ENCODE data around the gene NGEF.

Gene NGEF

DNA sequence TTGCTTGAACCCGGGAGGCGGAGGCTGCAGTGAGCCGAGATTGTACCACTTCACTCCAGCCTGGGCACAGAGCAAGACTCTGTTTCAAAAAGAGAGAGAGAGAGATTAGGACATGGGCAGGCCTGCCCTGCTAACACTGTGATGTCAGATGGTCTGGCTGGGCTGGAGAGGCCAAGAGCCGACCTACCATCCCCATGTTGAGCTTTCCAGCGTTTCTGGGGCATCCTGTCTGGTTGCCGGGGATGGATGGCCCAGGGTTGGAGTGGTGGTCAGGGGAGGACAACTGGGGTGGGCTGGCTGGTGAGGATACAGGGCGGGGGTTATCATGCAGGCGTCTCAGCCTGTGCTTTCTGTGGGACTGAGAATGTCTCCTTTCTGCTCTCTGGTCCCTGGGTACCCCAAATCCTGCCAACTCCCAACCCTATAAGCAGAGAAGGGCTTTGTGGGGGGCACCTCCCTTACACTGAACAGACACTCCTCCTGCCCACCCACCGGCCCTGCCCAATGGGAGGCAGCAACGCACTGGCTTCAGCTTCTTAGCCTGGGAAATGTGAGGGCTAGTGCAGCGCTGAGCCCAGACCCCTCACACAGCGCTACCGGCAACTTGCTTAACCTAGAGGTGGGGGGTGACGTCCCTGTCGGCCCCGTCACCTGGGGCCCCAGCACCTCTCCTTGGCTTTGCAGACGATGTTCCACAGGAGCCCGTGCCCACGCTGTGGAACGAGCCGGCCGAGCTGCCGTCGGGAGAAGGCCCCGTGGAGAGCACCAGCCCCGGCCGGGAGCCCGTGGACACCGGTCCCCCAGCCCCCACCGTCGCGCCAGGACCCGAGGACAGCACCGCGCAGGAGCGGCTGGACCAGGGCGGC is 137.6 kb downstream of the NGEF start:
- peak overlapping the region; percentile 32 for H3K4me3 ChIP-seq (ENCODE audit: low read length)
- no peak for DNase-seq (ENCODE audit: low read depth)
- TF ChIP-seq, protein P1, sequence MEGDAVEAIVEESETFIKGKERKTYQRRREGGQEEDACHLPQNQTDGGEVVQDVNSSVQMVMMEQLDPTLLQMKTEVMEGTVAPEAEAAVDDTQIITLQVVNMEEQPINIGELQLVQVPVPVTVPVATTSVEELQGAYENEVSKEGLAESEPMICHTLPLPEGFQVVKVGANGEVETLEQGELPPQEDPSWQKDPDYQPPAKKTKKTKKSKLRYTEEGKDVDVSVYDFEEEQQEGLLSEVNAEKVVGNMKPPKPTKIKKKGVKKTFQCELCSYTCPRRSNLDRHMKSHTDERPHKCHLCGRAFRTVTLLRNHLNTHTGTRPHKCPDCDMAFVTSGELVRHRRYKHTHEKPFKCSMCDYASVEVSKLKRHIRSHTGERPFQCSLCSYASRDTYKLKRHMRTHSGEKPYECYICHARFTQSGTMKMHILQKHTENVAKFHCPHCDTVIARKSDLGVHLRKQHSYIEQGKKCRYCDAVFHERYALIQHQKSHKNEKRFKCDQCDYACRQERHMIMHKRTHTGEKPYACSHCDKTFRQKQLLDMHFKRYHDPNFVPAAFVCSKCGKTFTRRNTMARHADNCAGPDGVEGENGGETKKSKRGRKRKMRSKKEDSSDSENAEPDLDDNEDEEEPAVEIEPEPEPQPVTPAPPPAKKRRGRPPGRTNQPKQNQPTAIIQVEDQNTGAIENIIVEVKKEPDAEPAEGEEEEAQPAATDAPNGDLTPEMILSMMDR (IDR thresholded peaks at IDR 0.05; ENCODE audit: insufficient read depth, low read depth, low read length, missing control alignments), result peak; percentile 6

GRCh38 chr2:232874677-232875223 is 138.3 kb downstream of the NGEF start:
- H3K4me3 ChIP-seq (ENCODE audit: low read length), result no peak overlapping the region
- DNase-seq (ENCODE audit: low read depth), result no peak
- TF ChIP-seq, protein P1 (IDR thresholded peaks at IDR 0.05; ENCODE audit: insufficient read depth, low read depth, low read length, missing control alignments), result no peak

DNA sequence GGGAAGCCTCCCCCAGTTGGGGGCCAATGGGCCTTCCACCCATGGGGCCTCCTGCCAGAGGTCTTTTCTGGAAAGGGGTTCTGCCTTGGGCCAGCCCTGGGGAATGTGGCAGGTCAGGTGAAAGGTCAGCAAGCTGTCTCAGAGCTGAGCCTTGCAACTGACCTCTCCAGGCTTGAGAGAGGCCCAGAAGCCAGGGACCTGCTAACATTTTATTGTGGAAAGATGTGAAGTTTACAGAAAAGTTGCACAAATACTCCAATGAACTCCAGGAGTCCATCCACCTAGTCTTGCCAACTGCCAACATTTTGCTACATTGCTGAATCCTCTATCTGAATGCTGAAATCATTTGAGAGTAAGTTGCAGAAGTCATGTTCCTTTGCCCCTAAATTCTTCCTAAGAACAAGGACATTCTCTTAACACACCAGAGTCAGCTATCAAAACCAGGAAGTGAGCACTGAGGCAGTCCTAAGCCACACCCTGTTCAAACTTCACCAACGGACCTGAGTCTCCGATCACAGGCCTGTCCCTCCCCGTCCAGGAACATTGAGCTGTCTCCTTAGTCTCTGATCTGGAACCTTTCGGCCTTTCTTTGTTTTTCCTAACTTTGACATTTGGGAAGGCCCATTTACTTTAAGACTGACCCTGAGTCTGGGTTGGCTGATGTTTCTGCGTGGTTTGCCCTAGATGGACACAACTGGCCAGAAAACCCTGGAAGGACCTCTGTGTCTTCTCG is 139.0 kb downstream of the NGEF start:
- DNase-seq (ENCODE audit: low read depth), result no peak
- TF ChIP-seq, protein P1 (IDR thresholded peaks at IDR 0.05; ENCODE audit: insufficient read depth, low read depth, low read length, missing control alignments), result no peak
- H3K4me3 ChIP-seq (ENCODE audit: low read length), result no peak overlapping the region

DNA sequence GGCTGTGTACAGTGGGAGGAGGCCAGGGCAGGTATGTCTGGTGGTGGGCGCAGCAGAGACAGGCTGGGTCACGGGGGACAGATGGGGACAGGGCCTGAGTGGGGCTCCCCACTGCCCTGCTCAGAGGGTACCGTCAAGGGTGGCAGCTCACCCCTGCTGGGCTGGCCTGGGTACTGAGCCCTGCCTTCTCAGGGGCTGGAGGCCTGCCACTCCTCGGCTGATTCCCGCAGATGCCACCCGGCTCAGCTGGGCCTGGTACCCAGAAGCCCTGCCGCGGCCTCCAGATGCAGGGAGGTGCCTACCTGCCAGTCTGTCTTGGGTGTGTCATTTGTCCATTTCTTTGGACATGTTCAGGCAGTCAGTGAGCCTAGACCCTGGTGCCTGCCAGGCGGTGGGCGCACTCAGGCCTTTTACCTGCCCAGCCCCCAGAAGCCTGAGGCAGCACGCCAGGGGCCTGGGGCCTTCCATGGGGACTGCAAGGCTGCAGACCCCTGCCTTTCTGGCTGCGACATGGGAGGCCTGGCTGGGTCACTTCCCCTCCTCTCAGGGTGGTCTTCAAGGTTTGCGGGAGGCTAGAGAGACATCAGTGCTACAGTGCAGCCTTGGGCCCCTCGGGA is 139.7 kb downstream of the NGEF start:
- TF ChIP-seq, protein P1 (IDR thresholded peaks at IDR 0.05; ENCODE audit: insufficient read depth, low read depth, low read length, missing control alignments), result no peak

GRCh38 chr2:232872826-232873225 is 140.2 kb downstream of the NGEF start:
- TF ChIP-seq, protein P1 (IDR thresholded peaks at IDR 0.05; ENCODE audit: insufficient read depth, low read depth, low read length, missing control alignments), result no peak
- no peak for DNase-seq (ENCODE audit: low read depth)
- no peak overlapping the region for H3K4me3 ChIP-seq (ENCODE audit: low read length)

More for the DNA sequence above, 139.7 kb downstream of the NGEF start:
- no peak overlapping the region for H3K4me3 ChIP-seq (ENCODE audit: low read length)
- no peak for DNase-seq (ENCODE audit: low read depth)

DNA sequence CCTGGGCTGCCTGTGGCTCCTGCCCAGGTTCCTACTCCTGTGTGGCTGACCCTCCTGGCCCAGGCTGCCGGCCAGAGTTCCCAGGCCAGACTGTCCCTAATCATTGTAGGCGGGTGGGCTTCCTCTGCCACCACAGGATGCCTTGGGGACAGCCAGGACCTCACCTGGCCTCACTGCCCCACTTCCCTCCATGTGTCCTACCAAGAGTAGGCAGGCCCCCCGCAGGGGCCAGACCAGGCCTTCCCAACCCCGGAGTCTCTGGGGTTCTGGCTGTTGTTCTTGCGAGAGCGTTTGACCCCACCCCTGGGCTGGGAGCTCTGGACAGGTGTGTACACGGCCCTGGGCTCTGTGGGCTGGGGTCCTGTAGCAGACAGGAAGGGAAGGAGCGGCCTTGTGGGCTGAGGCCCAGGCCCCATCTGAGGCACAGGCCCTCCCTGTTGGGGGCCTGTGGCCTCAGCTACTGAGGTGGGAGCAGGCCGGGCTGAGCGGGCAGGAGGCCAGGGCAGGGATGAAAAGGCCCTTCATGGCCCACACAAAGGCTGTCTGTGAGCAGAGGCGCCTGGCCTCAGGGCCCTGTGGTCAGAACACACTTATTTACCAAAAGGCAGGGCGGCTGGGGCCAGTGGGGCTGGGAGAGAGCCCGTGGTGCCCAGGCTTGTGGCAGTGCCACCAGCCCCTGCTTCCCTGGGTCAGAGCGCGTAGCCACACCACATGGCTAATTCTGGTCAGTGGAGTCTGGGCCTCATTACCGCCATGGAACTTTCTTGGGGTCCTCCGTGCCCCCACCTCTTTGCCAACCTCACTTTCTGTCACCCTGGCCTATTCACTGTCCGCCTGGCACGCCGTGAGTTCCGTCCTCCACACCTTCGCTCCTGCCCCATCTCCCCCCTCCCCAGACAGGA is 141.0 kb downstream of the NGEF start:
- TF ChIP-seq, protein P1 (IDR thresholded peaks at IDR 0.05; ENCODE audit: insufficient read depth, low read depth, low read length, missing control alignments), result no peak
- H3K4me3 ChIP-seq (ENCODE audit: low read length), result no peak overlapping the region
- no peak for DNase-seq (ENCODE audit: low read depth)
